H9 (cell line): ENCODE results near the gene ZNFX1. TPM values are rescaled to one million over a fixed set of nuclear protein-coding genes. Genes with fewer than 3 reads are reported as not detected.

Source experiments
- DNase-seq: peaks from one replicate; pipeline ENCODE4 v3.0.0-alpha.2; 2017
- H2AFZ ChIP-seq: one replicate; pipeline ENCODE4 v1.6.1; 2013; ENCODE audit warnings: mild to moderate bottlenecking, low read length, control low read depth, moderate library complexity
- H2AK5ac ChIP-seq: 2 replicates; pipeline ENCODE4 v1.6.1; 2013; ENCODE audit warnings: low read length, control low read depth, mixed read lengths; ENCODE audit not compliant: insufficient read length
- H2BK120ac ChIP-seq: one replicate; pipeline ENCODE4 v1.6.1; 2013; ENCODE audit warnings: low read depth, mild to moderate bottlenecking, low read length, control low read depth, inconsistent platforms; ENCODE audit not compliant: poor library complexity, severe bottlenecking
- H2BK12ac ChIP-seq: 2 replicates; pipeline ENCODE4 v1.6.1; 2013; ENCODE audit warnings: low read length, control low read depth, mixed read lengths, low read depth; ENCODE audit not compliant: insufficient read length
- H2BK15ac ChIP-seq: 2 replicates; pipeline ENCODE4 v1.6.1; 2013; ENCODE audit warnings: low read depth, low read length, control low read depth
- H2BK20ac ChIP-seq: one replicate; pipeline ENCODE4 v1.6.1; 2013; ENCODE audit warnings: low read depth, mild to moderate bottlenecking, low read length, control low read depth, inconsistent platforms; ENCODE audit not compliant: poor library complexity, severe bottlenecking
- H2BK5ac ChIP-seq: 2 replicates; pipeline ENCODE4 v1.6.1; 2013; ENCODE audit warnings: low read length, control low read depth, mixed read lengths; ENCODE audit not compliant: insufficient read length
- H3K14ac ChIP-seq: 2 replicates; pipeline ENCODE4 v1.6.1; 2013; ENCODE audit warnings: low read length, control low read depth; ENCODE audit not compliant: insufficient read depth
- H3K18ac ChIP-seq: 2 replicates; pipeline ENCODE4 v1.6.1; 2013; ENCODE audit warnings: low read depth, mild to moderate bottlenecking, mixed read lengths, low read length, control low read depth; ENCODE audit not compliant: insufficient read length
- H3K23ac ChIP-seq: 2 replicates; pipeline ENCODE4 v1.6.1; 2013; ENCODE audit warnings: low read length, control low read depth, mixed read lengths, low read depth; ENCODE audit not compliant: insufficient read length
- H3K23me2 ChIP-seq: 2 replicates; pipeline ENCODE4 v1.6.1; 2013; ENCODE audit warnings: low read depth, mild to moderate bottlenecking, mixed read lengths, low read length, control low read depth; ENCODE audit not compliant: insufficient read length, poor library complexity, severe bottlenecking
- H3K27ac ChIP-seq: 2 replicates; pipeline ENCODE4 v1.5.1; 2013; ENCODE audit warnings: low read length, control low read depth, mixed read lengths, low read depth; ENCODE audit not compliant: insufficient read length
- H3K27me3 ChIP-seq: 2 replicates; pipeline ENCODE4 v1.6.1; 2013; ENCODE audit warnings: low read length, control low read depth, inconsistent platforms; ENCODE audit not compliant: insufficient read depth
- H3K4ac ChIP-seq: 2 replicates; pipeline ENCODE4 v1.6.1; 2013; ENCODE audit warnings: low read depth, mild to moderate bottlenecking, control low read depth, inconsistent platforms, low read length, moderate library complexity
- H3K4me1 ChIP-seq: 2 replicates; pipeline ENCODE4 v1.6.1; 2013; ENCODE audit warnings: low read length, control low read depth, inconsistent platforms; ENCODE audit not compliant: insufficient read depth
- H3K4me2 ChIP-seq: 2 replicates; pipeline ENCODE4 v1.6.1; 2013; ENCODE audit warnings: low read length, control low read depth, mixed read lengths; ENCODE audit not compliant: insufficient read length, insufficient read depth
- H3K56ac ChIP-seq: 2 replicates; pipeline ENCODE4 v1.6.1; 2013; ENCODE audit warnings: low read depth, mild to moderate bottlenecking, mixed read lengths, low read length, control low read depth; ENCODE audit not compliant: insufficient read length
- H3K79me1 ChIP-seq: 2 replicates; pipeline ENCODE4 v1.6.1; 2013; ENCODE audit warnings: low read depth, mild to moderate bottlenecking, moderate library complexity, low read length, control low read depth, inconsistent platforms; ENCODE audit not compliant: insufficient read depth, poor library complexity, severe bottlenecking
- H3K79me2 ChIP-seq: 2 replicates; pipeline ENCODE4 v1.6.1; 2013; ENCODE audit warnings: low read length, control low read depth, inconsistent platforms; ENCODE audit not compliant: insufficient read depth
- H3K9ac ChIP-seq: 2 replicates; pipeline ENCODE4 v1.6.1; 2013; ENCODE audit warnings: low read length, control low read depth, mixed read lengths; ENCODE audit not compliant: insufficient read length; ENCODE audit errors: extremely low read depth
- H3K9me3 ChIP-seq: one replicate; pipeline ENCODE4 v1.6.1; 2013; ENCODE audit warnings: low read depth, low read length, inconsistent platforms; ENCODE audit not compliant: control insufficient read depth
- H3T11ph ChIP-seq: one replicate; pipeline ENCODE4 v1.6.1; 2013; ENCODE audit warnings: mild to moderate bottlenecking, low read length, control low read depth, inconsistent platforms
- H4K20me1 ChIP-seq: one replicate; pipeline ENCODE4 v1.6.1; 2013; ENCODE audit not compliant: control insufficient read depth, insufficient read length, insufficient read depth
- H4K5ac ChIP-seq: 2 replicates; pipeline ENCODE4 v1.6.1; 2013; ENCODE audit warnings: low read depth, mild to moderate bottlenecking, mixed read lengths, low read length, control low read depth; ENCODE audit not compliant: insufficient read length
- H4K8ac ChIP-seq: replicated peaks from 2 replicates; pipeline ENCODE4 v1.6.1; 2013; ENCODE audit warnings: low read length, control low read depth, mixed read lengths, low read depth; ENCODE audit not compliant: insufficient read length
- H4K91ac ChIP-seq: 2 replicates; pipeline ENCODE4 v1.6.1; 2013; ENCODE audit warnings: low read depth, mild to moderate bottlenecking, moderate library complexity, mixed read lengths, low read length, control low read depth; ENCODE audit not compliant: insufficient read length
- H3K27ac Mint-ChIP-seq, 3 experiments: 2 replicates in 2 of 3; 3 replicates in 1 of 3; pipeline ENCODE4 v1.8.0; 2020 to 2021; ENCODE audit warnings: mixed read lengths in 3 of 3, mild to moderate bottlenecking in 1 of 3, moderate library complexity in 1 of 3
- H3K27me3 Mint-ChIP-seq: 2 replicates; pipeline ENCODE4 v1.8.0; 2021; ENCODE audit warnings: low read depth, mild to moderate bottlenecking, moderate library complexity, mixed read lengths
- H3K36me3 Mint-ChIP-seq, 3 experiments: 2 replicates in 2 of 3; 3 replicates in 1 of 3; pipeline ENCODE4 v1.8.0; 2020 to 2021; ENCODE audit warnings: low read depth in 3 of 3, mixed read lengths in 3 of 3; ENCODE audit not compliant: insufficient read depth in 1 of 3
- H3K4me1 Mint-ChIP-seq, 2 experiments: 2 replicates each; pipeline ENCODE4 v1.8.0; 2020; ENCODE audit warnings: mixed read lengths in 2 of 2
- H3K4me3 Mint-ChIP-seq, 2 experiments: 2 replicates in 1 of 2; 3 replicates in 1 of 2; pipeline ENCODE4 v1.8.0; 2020 to 2021; ENCODE audit warnings: mild to moderate bottlenecking in 2 of 2, mixed read lengths in 2 of 2, moderate library complexity in 1 of 2
- H3K9me3 Mint-ChIP-seq, 2 experiments: 2 replicates in 1 of 2; 3 replicates in 1 of 2; pipeline ENCODE4 v1.8.0; 2020; ENCODE audit warnings: mild to moderate bottlenecking in 2 of 2, mixed read lengths in 2 of 2, moderate library complexity in 1 of 2
- WGBS: extraction: QIAGEN DNeasy Blood & Tissue Kit; methylation state at CpG from one replicate; pipeline ENCODE4 v1.1.7; 2013; ENCODE audit warnings: missing lambda C conversion rate, low lambda C conversion rate, mixed read lengths; ENCODE audit not compliant: insufficient read length; ENCODE audit errors: extremely low coverage; 5-methylcytosine and 5-hydroxymethylcytosine counted together
- total RNA-seq: library from RNA; stranded (reverse); gene quantifications from 2 replicates; pipeline ENCODE4 v1.2.1, GENCODE V29; 2021
- TF ChIP-seq, protein P1 (sequence below): fragments of 200-600 bp; sonication (generic); conservative IDR thresholded peaks from 3 replicates; pipeline ENCODE4 v1.8.0; 2021; ENCODE audit warnings: antibody characterized with exemption, mild to moderate bottlenecking

The ZNFX1 gene
- total RNA-seq, 1 experiment from 2014 or later, result 13.3 TPM

DNA sequence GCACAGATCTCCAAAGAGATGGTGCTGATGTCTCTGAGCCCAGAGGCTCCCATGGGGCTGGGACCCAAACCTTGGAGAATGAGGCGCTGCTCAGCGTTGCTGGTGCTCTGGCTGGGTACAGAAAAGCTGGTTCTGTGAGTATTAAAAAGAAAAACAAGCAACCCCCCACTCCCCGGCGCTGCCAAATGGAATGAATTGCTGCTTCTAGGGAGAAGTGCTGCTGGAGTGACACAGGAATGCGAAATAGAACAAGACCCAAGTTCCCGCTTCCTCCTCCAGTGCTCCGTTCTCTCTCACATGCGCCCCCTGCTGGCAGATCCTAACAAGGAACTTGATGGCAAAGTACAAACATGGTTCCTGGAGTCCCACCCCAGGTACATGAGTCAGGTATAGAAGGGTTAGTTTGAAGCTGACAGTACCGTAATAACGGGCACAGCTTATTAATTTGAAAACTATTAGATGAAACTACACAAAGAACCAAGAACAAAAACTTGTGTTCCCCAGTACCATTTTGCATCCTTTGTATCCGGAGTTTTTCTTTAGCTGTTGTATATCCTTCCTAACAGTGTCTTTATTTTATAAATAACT lies 60.8 kb downstream of the ZNFX1 start:
- Histone ChIP-seq H3K4me1 (no peaks in the 10 kb centered on the region), H3K56ac (no peak overlapping the region), H2BK5ac (no peak overlapping the region), H3K14ac (no peak overlapping the region), H2BK12ac (no peak overlapping the region), H3K9me3 (no peaks in the 10 kb centered on the region), H3K27me3 (no peaks in the 10 kb centered on the region), H2AFZ (peak overlapping the region; percentile 43), H4K91ac (no peak overlapping the region), H3K9ac (no peak overlapping the region), H4K5ac (no peak overlapping the region), H3K4me2 (peak overlapping the region; percentile 5), H3K4ac (no peak overlapping the region), H3K27ac (no peak overlapping the region), H3K23me2 (peaks cover 8% of the 10 kb centered on the region), H2BK120ac (no peak overlapping the region), H3K18ac (no peak overlapping the region), H2BK15ac (no peak overlapping the region), H2BK20ac (no peak overlapping the region), H2AK5ac (no peak overlapping the region), H4K8ac (no peak overlapping the region), H3K79me2 (peaks cover 7% of the 10 kb centered on the region; the same call in 1 of the 2 replicates), H3K23ac (no peak overlapping the region), H4K20me1 (no peaks in the 10 kb centered on the region), H3K79me1 (no peaks in the 10 kb centered on the region), H3T11ph (no peak overlapping the region)
- H3K4me1 Mint-ChIP-seq, result peaks cover 14 to 17% of the 10 kb centered on the region in 2 experiments
- peak overlapping the region; percentile 21 to 61 (median 44); a peak in 2 of 7 replicates for H3K27ac Mint-ChIP-seq
- DNase-seq, result peak; percentile 94
- no peaks in the 10 kb centered on the region; a peak in 1 of 5 replicates for H3K9me3 Mint-ChIP-seq
- TF ChIP-seq, protein P1, sequence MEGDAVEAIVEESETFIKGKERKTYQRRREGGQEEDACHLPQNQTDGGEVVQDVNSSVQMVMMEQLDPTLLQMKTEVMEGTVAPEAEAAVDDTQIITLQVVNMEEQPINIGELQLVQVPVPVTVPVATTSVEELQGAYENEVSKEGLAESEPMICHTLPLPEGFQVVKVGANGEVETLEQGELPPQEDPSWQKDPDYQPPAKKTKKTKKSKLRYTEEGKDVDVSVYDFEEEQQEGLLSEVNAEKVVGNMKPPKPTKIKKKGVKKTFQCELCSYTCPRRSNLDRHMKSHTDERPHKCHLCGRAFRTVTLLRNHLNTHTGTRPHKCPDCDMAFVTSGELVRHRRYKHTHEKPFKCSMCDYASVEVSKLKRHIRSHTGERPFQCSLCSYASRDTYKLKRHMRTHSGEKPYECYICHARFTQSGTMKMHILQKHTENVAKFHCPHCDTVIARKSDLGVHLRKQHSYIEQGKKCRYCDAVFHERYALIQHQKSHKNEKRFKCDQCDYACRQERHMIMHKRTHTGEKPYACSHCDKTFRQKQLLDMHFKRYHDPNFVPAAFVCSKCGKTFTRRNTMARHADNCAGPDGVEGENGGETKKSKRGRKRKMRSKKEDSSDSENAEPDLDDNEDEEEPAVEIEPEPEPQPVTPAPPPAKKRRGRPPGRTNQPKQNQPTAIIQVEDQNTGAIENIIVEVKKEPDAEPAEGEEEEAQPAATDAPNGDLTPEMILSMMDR, result peak; percentile 93
- WGBS, result no CpG with 5 or more reads among the region's 11 CpGs
- H3K4me3 Mint-ChIP-seq, result peak overlapping the region in 1 of 2 experiments; percentile 30; a peak in 2 of 5 replicates
- peaks cover 10 to 14% (median 14%) of the 10 kb centered on the region in 3 experiments; a peak in 6 of 7 replicates for H3K36me3 Mint-ChIP-seq
- H3K27me3 Mint-ChIP-seq, result no peaks in the 10 kb centered on the region; the same call in none of the 2 replicates
